GM19240 (cell line): ENCODE measurements around the gene NOTCH2.
A peak's percentile ranks its signal among the peaks of the same experiment; 100 is the strongest.

Experiments
- DNase-seq: peaks from one replicate; pipeline ENCODE4 v3.0.0; 2011; ENCODE audit warnings: low spot score; ENCODE audit not compliant: insufficient read length

Gene NOTCH2

GRCh38 chr1:119879510-119880434, 189.7 kb downstream of the NOTCH2 start:
- DNase-seq, result no peak

GRCh38 chr1:119878171-119878570, 191.3 kb downstream of the NOTCH2 start:
- no peak for DNase-seq

- no peak for DNase-seq
Observed at GRCh38 chr1:119874186-119874585, 195.3 kb downstream of the NOTCH2 start.

- no peak for DNase-seq
Observed at GRCh38 chr1:119873135-119874015, 196.1 kb downstream of the NOTCH2 start.

GRCh38 chr1:119871881-119872280, 197.6 kb downstream of the NOTCH2 start:
- DNase-seq, result no peak

GRCh38 chr1:119870917-119871596, 198.4 kb downstream of the NOTCH2 start:
- DNase-seq, result peak; percentile 37

- no peak for DNase-seq
Observed at GRCh38 chr1:119869995-119870394, 199.5 kb downstream of the NOTCH2 start.

GRCh38 chr1:119868176-119868575, 201.3 kb downstream of the NOTCH2 start:
- no peak for DNase-seq

GRCh38 chr1:119866451-119866850, 203.0 kb downstream of the NOTCH2 start:
- no peak for DNase-seq

GRCh38 chr1:119865627-119866026, 203.8 kb downstream of the NOTCH2 start:
- DNase-seq, result no peak

- DNase-seq, result no peak
Observed at GRCh38 chr1:119862276-119862675, 207.2 kb downstream of the NOTCH2 start.
